ENCODE results near the gene METTL25B.

GRCh38 chr1:156717351-156717750 is 10.9 kb upstream of the METTL25B start:
- TF ChIP-seq CTCF (IDR thresholded peaks at IDR 0.05) = no peak
- TF ChIP-seq ZFX (IDR thresholded peaks at IDR 0.05; ENCODE audit: borderline replicate concordance) = no peak

Measured in 22Rv1 (cell line).